Activated CD8-positive, alpha-beta memory T cell treated with anti-CD3 and anti-CD28 coated beads for 24 hours (primary cell): ENCODE results near the gene MYO1A.
"Not testable (repeated sequence)": the region's sequence is repeated elsewhere in the genome, so short reads cannot be mapped to it uniquely, and the experiment has no call there.

Experiments used
- DNase-seq: peaks from one replicate; pipeline ENCODE4 v3.0.0-alpha.2; 2020

Gene MYO1A

DNA sequence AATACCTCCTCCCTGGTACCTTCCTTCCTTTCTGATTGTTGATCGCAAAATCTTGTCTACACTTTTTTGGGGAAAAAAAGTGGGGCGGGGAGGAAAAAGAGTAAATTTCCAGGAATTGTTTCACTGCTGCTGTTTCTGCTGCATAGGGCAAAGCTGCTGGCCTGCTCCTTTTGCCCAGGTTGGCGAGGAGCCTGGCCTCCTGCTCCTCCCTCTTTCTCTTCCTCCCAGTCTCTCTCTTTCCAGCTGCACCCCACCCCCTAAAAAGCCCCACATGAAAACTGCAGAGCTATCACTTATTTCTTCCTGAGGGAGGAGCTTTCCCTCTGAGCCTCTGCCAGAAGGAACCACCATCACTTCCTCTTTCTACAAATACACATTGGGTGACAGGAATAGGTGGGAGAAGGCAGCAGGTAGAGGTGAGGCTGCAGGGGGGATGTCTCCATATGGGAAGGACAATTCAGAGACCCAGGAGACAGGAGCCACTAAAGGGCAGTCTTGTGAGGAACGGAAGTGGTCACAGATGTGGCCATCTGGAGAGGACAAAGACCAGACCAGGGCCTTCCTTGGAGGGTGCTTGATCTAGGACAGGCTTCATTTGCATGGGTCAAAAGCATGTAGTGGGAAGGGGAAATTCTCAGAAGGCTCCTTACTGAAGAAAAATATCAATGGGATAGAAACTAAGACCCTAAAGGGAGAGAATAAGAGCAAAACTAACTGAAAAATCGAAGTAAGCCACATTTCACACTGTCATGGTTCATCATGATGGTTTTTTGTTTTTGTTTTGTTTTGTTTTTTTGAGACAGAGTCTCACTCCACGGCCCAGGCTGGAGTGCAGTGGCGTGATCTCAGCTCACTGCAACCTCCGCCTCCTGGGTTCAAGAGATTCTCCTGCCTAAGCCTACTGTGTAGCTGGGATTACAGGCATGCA is 58.3 kb downstream of the MYO1A start:
- peak; percentile 43 for DNase-seq

DNA sequence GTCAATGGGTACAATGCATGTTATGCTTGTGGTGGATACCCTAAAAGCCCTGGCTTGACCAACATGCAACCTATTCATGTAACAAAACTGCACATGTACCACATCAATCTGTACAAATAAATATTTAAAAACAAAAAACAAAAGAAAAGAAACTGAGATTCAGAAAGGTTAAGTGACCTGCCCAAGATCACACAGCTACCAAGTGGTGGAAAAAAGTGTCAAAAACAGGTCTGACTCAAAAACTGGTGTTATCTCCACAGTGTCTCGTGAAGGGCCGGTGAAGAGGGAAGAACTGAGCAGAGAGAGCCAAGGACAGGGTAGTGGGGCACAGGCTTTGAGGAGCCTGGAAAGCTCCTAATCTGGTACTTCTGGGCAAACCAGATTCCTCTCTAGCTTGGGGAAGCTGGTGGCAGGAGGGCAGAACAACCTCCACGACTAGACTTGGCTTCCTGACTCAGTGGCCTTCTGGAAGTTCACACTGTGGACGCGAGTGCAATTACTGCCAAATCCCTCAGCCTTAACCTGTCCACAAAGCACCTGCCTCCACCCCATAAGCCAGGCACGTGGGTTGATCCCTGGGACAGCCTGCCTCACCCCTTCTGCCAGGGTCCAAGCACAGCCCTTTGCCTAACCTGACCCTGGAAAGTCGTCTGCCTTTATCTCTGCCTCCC is 59.1 kb downstream of the MYO1A start:
- peak; percentile 44 for DNase-seq

DNA sequence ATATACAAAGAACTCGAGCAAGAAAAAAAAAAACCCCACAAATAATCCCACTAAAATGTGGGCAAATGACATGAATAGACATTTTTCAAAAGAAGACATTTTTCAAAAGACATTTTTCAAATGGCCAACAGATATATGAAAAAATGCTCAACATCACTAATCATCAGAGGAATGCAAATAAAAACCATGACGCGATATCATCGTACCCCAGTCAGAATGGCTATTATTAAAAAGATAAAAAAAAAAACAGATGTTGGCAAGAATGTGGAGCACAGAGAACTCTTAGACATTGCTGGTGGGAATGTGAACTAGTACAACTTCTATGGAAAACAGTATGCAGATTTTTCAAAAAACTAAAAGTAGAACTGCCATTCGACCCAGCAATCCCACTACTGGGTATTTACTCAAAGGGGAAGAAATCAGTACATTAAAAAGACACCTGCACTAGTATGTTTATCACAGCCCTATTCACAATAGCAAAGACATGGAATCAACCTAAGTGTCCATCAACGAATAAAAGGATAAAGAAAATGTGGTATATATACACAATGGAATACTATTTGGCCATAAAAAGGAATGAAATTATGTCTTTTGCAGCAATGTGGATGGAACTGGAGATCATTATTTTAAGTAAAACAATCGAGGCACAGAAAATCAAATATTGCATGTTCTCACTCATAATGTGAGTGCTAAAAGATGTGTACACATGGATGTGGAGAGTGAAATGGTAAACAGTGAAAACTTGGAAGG is 59.9 kb downstream of the MYO1A start:
- DNase-seq, result no peak

DNA sequence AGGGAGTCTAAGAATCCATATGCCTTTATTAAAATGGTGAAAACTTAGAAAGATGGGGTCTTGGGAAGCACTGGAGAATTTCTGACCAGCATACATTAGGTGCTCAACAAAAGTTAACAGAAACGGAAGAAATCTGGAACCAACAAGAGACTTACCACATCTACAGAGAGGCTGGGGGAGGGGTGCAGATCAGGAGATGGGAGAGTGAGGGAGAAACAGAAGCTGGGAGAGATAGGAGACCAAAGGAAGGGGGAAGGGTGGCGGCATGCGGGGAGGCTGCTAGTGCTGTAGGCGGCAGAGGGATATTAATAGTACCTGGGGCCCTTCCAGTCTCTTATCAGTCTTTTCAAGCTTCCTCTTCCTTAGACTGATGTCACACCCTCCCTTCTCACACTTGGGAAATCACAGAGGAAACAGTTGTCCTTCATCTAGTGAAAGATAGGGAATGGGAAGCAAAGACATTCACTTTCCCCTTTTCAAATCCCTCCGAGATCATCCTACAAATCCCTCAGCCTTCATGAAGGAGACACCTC is 61.7 kb downstream of the MYO1A start:
- DNase-seq, result peak; percentile 45

DNA sequence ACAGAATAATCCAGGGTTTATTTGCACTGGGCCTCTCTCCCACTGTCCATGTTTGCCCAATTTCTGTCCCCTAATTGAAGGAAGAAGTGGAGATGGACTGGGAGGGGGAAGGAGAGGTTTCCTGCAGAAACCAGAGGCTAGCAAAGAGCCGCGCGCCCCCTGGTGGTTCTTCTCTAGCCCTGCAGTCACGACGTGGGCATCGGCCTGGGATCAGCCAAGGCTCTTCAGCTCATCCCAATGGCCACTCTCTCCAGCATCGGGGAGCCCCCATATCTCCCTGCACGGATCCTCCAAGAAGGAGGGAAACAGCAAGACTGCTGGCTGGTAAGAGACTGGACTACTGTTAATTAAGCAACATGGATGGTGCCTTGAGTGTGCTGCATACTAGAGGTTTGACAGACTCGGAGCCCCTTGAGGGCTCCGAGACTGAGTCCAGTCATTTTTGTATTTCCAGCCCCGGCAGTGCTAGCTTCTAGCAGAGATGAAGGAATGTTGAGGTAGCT is 62.3 kb downstream of the MYO1A start:
- DNase-seq, result peak; percentile 90

DNA sequence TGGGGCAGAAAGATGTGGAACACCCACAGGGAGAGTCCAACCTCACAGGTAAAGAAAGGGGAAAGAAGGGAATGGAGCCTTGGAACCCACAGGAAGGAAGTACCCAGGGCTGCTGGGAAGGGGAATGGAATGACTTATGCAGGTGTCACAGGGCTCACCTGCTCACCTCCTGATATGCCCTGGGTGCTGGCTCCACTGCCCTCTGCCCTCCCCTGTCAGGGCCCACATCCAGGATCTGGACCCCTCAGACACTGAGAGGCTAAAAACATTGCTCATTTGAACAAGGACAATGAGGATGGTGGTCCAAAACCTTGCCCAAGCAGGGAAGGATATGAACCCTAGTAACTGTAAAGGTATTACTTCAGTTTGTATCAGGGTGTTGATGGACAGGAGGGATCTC is 62.9 kb downstream of the MYO1A start:
- DNase-seq, result no peak

DNA sequence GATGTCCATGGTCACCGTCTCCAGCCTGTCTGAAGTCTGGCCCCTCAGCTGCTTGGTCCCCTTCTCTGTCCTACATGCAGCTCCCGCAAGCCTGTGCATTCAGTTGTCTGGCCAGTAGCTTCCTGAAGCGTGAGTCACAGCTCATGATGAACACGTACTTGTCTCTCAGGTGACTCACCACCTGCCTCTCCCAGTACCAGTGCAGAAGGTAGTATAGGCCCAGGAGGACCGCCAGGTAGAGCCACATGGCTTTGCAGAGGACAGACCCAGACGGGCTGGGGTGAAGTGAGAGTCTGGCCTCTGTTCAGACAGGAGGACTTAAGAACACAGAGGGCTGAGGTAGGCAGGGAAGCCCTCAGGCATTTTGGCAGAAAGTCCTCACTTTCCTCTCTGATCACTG is 64.2 kb downstream of the MYO1A start:
- DNase-seq, result not testable (repeated sequence)

DNA sequence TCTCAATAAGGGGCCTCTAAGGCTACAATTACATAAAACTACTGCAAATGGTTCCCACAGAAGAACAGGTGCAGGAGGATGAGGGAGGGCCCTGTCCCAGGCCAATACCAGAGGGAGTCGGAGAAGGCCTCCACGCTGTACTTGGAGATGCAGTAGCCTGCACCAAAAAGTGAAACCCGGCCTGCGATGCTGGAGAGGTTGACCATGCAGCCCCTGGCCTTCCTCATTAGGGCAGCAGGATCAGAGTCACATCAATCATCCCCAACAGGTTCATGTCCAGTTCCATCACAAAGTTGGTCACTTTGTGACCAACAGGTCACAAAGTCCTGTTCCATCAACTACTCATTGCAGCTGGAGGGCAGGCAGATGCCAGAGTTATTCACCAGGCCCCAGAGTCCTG is 66.5 kb downstream of the MYO1A start:
- DNase-seq, result no peak

DNA sequence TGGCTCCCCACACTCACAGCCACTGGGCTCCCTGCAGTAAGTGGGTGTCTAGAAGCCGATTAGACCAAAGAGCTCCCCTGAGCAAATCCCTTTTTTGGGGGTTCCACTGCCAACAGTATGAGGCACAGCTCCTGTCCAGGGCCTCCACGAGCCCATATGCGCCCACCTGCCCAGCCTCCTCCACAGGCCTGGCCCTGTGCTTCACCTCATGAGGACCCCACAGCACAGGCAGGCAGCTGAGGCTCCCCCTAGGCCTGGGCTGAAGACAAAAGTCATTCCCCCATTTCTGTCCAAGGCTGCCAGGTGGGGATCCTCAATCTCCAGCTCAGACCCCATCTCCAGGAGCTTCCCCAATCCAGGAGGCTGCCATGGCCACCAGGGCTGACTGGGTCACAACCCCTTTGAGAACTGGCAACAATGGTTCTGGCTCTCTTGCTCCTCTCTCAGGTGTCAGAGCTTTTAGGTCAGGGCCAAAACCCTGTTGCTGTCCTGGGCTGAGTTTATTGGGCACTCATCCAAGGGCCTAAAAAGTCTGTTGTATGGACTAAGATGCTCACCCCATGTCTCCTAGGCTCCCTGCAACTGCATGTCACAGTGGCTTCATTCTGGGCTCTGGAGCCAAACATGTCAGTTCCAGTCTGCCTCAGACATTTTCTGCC is 67.2 kb downstream of the MYO1A start:
- not testable (repeated sequence) for DNase-seq

DNA sequence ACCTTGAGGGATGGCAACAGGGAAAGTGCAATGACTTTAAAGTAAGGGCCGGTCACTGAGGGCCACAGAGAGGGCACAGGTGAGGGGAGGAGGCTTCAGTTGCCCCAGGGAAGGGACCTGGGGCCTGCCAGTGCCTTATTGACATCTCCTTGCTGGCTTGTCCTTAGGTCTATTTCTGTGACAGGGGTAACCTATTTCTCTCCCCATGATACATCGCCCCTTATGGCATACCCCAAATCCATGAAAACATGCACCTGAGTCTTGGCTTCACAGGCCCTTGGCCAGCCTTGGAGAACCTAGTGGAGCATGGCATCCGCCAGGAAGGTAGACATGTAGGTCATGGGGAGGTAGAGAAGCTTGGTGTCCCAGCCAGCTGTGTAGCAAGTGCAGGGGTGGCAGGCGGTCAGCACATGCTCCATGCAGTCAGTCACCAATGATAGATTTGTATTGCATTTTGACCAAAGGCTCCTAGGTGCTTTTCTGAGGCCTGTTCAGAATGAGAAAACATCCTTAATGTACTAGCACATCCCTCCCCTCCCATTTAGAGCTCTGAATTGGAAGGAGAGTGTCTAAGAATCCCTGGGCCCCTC is 68.9 kb downstream of the MYO1A start:
- no peak for DNase-seq

DNA sequence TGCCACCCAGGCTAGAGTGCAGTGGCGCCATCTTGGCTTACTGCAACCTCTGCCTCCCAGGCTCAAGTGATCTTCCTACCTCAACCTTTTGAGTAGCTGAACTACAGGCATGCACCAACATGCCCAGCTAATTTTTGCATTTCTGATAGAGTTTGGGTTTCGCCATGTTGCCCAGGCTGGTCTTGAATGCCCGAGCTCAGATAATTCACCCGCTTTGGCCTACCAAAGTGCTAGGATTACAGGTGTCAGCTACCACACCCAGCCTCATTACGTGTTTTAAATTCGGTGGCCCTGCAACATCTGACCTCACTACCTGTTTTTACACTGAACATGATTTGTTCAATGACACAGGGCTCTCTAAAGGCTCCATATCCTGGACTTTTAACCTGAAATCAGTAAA is 69.7 kb downstream of the MYO1A start:
- DNase-seq, result no peak

DNA sequence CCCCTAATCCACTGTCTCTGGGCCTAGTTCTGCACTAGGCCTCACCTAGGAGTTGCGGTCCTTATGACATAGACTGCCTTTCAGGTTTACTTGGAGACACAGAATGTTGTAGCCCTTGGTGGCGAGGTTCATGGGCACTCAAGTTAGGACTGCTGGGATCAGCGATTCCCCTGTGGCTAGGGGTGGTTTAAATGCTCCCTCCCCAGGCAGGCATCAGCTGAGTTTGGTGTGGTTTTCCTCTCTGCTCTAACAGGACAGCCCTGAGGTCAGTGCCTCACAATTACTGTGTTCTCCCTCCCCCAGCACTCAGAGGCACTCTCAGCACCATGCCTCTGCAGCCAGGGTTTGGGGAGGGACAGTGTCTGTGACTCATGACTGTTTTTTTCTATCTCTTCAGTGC is 70.3 kb downstream of the MYO1A start:
- no peak for DNase-seq
